A549 (cell line): ENCODE results near the gene HTT-AS. TPM values are rescaled to one million over a fixed set of nuclear protein-coding genes. Genes with fewer than 3 reads are reported as not detected.

Experiments used
- ATAC-seq, 2 experiments: fragments of 200-7000 bp in 1 of 2; fragments of >200 bp in 1 of 2; cut with Nextera tagmentation in 1 of 2; cut with Tn5 transposase in 1 of 2; 3 replicates each; pipeline versions ENCODE4 v1.8.0 to v1.9.1; 2018 to 2020; ENCODE audit warnings: mild to moderate bottlenecking in 1 of 2, moderate library complexity in 1 of 2
- CTCF ChIA-PET: fragments of 300-600 bp; sonication (Branson Sonifier 250); formaldehyde crosslinking; extraction: SDS; loops from one replicate; lab custom pipeline; 2021; ENCODE audit warnings: antibody characterized with exemption, inconsistent platforms; lab: Yijun Ruan, JAX
- POLR2A ChIA-PET: fragments of 350-600 bp; formaldehyde crosslinking; extraction: SDS; loops from one replicate; lab custom pipeline; 2021; ENCODE audit warnings: antibody characterized with exemption, inconsistent platforms; lab: Yijun Ruan, JAX
- DNase-seq, 2 experiments: peaks; one replicate each; pipeline versions ENCODE4 v3.0.0 to v3.0.0-alpha.2; 2011 to 2016; ENCODE audit warnings: low read depth in 1 of 2, low spot score in 1 of 2
- FAIRE-seq: peaks from 2 replicates; lab custom pipeline; 2011; peaks lifted over from hg19 to GRCh38; lab: Jason Lieb, UNC
- H3K27ac ChIP-seq, 2 experiments: fragments of >200 bp; sonication (Bioruptor Twin); formaldehyde crosslinking; 3 replicates each; pipeline ENCODE4 v1.5.1; 2016 to 2017
- H3K4me1 ChIP-seq: fragments of >200 bp; sonication (Bioruptor Twin); formaldehyde crosslinking; 3 replicates; pipeline ENCODE4 v1.6.1; 2016
- H3K4me2 ChIP-seq: fragments of >200 bp; sonication (Bioruptor Twin); formaldehyde crosslinking; 3 replicates; pipeline ENCODE4 v1.6.1; 2016
- H3K4me3 ChIP-seq: fragments of >200 bp; sonication (Bioruptor Twin); formaldehyde crosslinking; 3 replicates; pipeline ENCODE4 v1.5.1; 2016
- H3K9me3 ChIP-seq: fragments of >200 bp; sonication (Bioruptor Twin); formaldehyde crosslinking; 3 replicates; pipeline ENCODE4 v1.6.1; 2016
- BHLHE40 ChIP-seq: IDR thresholded peaks from 2 replicates; pipeline ENCODE4 v1.6.1; 2012; ENCODE audit warnings: low read depth, low read length, inconsistent platforms
- EHF ChIP-seq: fragments of 250-450 bp; sonication (Bioruptor Pico); IDR thresholded peaks from 2 replicates; pipeline ENCODE4 v1.5.0; 2020; ENCODE audit warnings: mild to moderate bottlenecking
- FOSB ChIP-seq: fragments of 250-450 bp; sonication (Bioruptor Pico); IDR thresholded peaks from 2 replicates; pipeline ENCODE4 v1.5.0; 2020; ENCODE audit warnings: mild to moderate bottlenecking, moderate library complexity
- FOSL2 ChIP-seq, 2 experiments: fragments of 450-650 bp in 1 of 2; fragments of >200 bp in 1 of 2; sonication (Bioruptor Twin) in 1 of 2; formaldehyde crosslinking; IDR thresholded peaks; 2 replicates each; pipeline versions ENCODE4 v1.5.0 to v1.6.1; 2016 to 2020; ENCODE audit warnings: mild to moderate bottlenecking in 1 of 2, moderate library complexity in 1 of 2
- FOXS1 ChIP-seq: fragments of 250-450 bp; sonication (Bioruptor Pico); IDR thresholded peaks from 2 replicates; pipeline ENCODE4 v1.5.0; 2020; ENCODE audit warnings: mild to moderate bottlenecking, moderate library complexity
- JUNB ChIP-seq: fragments of >200 bp; sonication (Bioruptor Twin); formaldehyde crosslinking; IDR thresholded peaks from 2 replicates; pipeline ENCODE4 v1.6.1; 2016
- MAFK ChIP-seq: fragments of 450-650 bp; IDR thresholded peaks from 2 replicates; pipeline ENCODE4 v1.6.1; 2014; ENCODE audit not compliant: partially characterized antibody
- RAD21 ChIP-seq, 2 experiments: fragments of >200 bp in 1 of 2; sonication (Bioruptor Twin) in 1 of 2; formaldehyde crosslinking in 1 of 2; IDR thresholded peaks in 1 of 2; conservative IDR thresholded peaks in 1 of 2; 2 replicates in 1 of 2; 3 replicates in 1 of 2; pipeline ENCODE4 v1.6.1; 2012 to 2018; ENCODE audit warnings: inconsistent platforms in 1 of 2
- RARB ChIP-seq: fragments of 250-450 bp; sonication (Bioruptor Pico); IDR thresholded peaks from 2 replicates; pipeline ENCODE4 v1.8.0; 2021; ENCODE audit warnings: mild to moderate bottlenecking, moderate library complexity
- RCOR1 ChIP-seq: fragments of 150-350 bp; IDR thresholded peaks from 2 replicates; pipeline ENCODE4 v1.6.1; 2014; ENCODE audit warnings: antibody characterized with exemption, low read length, low read depth
- RFX5 ChIP-seq: fragments of 450-650 bp; IDR thresholded peaks from 2 replicates; pipeline ENCODE4 v1.7.1; 2014; ENCODE audit warnings: antibody characterized with exemption, mild to moderate bottlenecking, moderate library complexity
- SMC3 ChIP-seq: fragments of >200 bp; sonication (Bioruptor Twin); formaldehyde crosslinking; IDR thresholded peaks from 3 replicates; pipeline ENCODE4 v1.6.1; 2018; ENCODE audit warnings: inconsistent platforms
- ZC3H11A ChIP-seq: fragments of 450-650 bp; IDR thresholded peaks from 2 replicates; pipeline ENCODE4 v1.6.1; 2014; ENCODE audit warnings: antibody characterized with exemption, mild to moderate bottlenecking
- WGBS: methylation state at CpG from one replicate; pipeline ENCODE4 v1.1.6; 2017; ENCODE audit errors: missing lambda C conversion rate; 5-methylcytosine and 5-hydroxymethylcytosine counted together
- polyA plus RNA-seq, 4 experiments: library from polyadenylated mRNA; depleted of rRNA in 3 of 4; stranded (reverse); fragments of >200 nt; fragmentation: RNase III in 1 of 4; extraction: RNeasy Plus Mini Kit Qiagen cat#74134 plus additional on column Dnase treatment in 1 of 4; gene quantifications; 2 replicates in 3 of 4; 3 replicates in 1 of 4; pipeline ENCODE4 v1.2.3, GENCODE V29; 2011 to 2017
- TF ChIP-seq, protein P1 (sequence below): fragments of 150-350 bp; IDR thresholded peaks from 2 replicates; pipeline ENCODE4 v1.6.1; 2014; ENCODE audit warnings: low read depth, mild to moderate bottlenecking, low read length
- TF ChIP-seq, protein P2 (sequence below): fragments of 200-600 bp; sonication (generic); IDR thresholded peaks from 2 replicates; pipeline ENCODE4 v1.6.1; 2016; ENCODE audit warnings: antibody characterized with exemption, mild to moderate bottlenecking, moderate library complexity
- TF ChIP-seq, protein P3 (sequence below): fragments of 450-650 bp; IDR thresholded peaks from 2 replicates; pipeline ENCODE4 v1.6.1; 2014; ENCODE audit warnings: antibody characterized with exemption

The HTT-AS gene
- polyA plus RNA-seq, 2 of the 4 experiments (the other 2 are of a cell fraction) = not detected

DNA sequence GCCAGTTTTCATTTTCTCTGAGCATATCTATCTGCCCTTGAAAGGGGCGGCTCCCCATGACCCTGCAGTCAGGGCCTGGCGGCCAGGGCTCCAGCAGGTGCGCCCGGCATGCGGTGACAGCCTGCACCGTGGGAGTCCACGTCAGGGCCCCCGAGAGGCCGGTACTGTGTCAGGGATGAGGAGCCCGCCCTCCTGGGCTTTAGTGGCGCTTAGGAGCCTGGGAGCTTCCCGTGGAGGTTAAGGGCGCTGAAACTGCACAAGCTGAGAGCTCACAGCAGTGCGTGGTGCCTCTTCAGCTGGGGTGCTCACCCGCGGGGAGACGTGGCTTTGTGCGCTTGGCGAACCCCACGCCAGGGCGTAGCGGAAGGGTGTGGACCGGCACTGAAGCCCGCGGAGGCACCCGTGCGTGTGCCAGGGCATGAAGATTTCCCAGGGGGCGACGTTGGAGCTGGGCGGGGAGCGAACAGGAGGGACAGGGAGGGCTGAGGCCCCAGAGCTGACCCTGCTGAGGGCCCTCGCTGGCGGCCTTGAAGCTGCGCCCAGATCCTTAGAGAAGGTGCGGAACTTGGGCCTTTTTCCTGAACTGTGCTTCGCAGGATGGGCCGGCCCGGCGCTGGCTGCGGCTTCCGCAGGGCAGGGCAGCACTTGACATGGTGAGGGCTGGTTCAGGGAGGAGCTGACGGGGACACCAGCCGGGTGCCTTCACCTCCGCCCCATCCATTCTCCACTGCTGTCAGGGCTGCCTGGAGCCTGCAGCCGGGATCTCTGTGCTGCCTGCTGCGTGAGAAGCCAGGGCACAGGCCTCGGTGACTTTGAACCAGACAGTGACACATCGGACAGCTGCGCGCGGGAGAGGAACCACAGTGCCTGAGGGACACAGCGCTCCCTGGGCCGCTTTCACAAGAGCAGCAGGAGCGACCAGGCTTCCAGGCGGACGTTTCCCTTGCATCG, 32.9 kb downstream of the HTT-AS start:
- POLR2A ChIA-PET = no interaction called here
- no peak overlapping the region for H3K27ac ChIP-seq
- no peak for FAIRE-seq
- DNase-seq = no peak
- TF ChIP-seq RAD21 (conservative IDR thresholded peaks at IDR 0.05 in 1 of 2, IDR thresholded peaks at IDR 0.05 in 1 of 2) = no peak
- TF ChIP-seq ZC3H11A = no peak
- TF ChIP-seq RFX5 = no peak
- TF ChIP-seq FOSB (CRISPR knock-in tag) = no peak
- TF ChIP-seq, protein P1, sequence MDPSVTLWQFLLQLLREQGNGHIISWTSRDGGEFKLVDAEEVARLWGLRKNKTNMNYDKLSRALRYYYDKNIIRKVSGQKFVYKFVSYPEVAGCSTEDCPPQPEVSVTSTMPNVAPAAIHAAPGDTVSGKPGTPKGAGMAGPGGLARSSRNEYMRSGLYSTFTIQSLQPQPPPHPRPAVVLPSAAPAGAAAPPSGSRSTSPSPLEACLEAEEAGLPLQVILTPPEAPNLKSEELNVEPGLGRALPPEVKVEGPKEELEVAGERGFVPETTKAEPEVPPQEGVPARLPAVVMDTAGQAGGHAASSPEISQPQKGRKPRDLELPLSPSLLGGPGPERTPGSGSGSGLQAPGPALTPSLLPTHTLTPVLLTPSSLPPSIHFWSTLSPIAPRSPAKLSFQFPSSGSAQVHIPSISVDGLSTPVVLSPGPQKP = no peak
- no peak for TF ChIP-seq MAFK
- TF ChIP-seq RARB (CRISPR knock-in tag) = no peak
- no peak for TF ChIP-seq JUNB
- no peak for TF ChIP-seq SMC3
- TF ChIP-seq FOSL2 (IDR thresholded peaks at IDR 0.05) = no peak
- TF ChIP-seq FOSL2 (CRISPR knock-in tag; IDR thresholded peaks at IDR 0.05) = no peak
- no peak for TF ChIP-seq BHLHE40
- TF ChIP-seq FOXS1 (CRISPR knock-in tag) = no peak
- TF ChIP-seq, protein P2, sequence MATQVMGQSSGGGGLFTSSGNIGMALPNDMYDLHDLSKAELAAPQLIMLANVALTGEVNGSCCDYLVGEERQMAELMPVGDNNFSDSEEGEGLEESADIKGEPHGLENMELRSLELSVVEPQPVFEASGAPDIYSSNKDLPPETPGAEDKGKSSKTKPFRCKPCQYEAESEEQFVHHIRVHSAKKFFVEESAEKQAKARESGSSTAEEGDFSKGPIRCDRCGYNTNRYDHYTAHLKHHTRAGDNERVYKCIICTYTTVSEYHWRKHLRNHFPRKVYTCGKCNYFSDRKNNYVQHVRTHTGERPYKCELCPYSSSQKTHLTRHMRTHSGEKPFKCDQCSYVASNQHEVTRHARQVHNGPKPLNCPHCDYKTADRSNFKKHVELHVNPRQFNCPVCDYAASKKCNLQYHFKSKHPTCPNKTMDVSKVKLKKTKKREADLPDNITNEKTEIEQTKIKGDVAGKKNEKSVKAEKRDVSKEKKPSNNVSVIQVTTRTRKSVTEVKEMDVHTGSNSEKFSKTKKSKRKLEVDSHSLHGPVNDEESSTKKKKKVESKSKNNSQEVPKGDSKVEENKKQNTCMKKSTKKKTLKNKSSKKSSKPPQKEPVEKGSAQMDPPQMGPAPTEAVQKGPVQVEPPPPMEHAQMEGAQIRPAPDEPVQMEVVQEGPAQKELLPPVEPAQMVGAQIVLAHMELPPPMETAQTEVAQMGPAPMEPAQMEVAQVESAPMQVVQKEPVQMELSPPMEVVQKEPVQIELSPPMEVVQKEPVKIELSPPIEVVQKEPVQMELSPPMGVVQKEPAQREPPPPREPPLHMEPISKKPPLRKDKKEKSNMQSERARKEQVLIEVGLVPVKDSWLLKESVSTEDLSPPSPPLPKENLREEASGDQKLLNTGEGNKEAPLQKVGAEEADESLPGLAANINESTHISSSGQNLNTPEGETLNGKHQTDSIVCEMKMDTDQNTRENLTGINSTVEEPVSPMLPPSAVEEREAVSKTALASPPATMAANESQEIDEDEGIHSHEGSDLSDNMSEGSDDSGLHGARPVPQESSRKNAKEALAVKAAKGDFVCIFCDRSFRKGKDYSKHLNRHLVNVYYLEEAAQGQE = no peak
- TF ChIP-seq EHF (CRISPR knock-in tag) = no peak
- TF ChIP-seq, all 56 proteins: peak for 0
- CTCF ChIA-PET = interaction anchor here (1.0 to 1.4 kb wide), 2 partner anchors 24 to 66 kb away, joined by 3 to 4 read pairs; no protein-coding TSS in a partner anchor
- no peak overlapping the region for H3K4me3 ChIP-seq
- no peaks in the 10 kb centered on the region for H3K4me1 ChIP-seq
- ATAC-seq = no peak
- 86% methylated on average over 8 of the region's 57 CpGs for WGBS
- no peak overlapping the region for H3K4me2 ChIP-seq
- no peaks in the 10 kb centered on the region for H3K9me3 ChIP-seq

DNA sequence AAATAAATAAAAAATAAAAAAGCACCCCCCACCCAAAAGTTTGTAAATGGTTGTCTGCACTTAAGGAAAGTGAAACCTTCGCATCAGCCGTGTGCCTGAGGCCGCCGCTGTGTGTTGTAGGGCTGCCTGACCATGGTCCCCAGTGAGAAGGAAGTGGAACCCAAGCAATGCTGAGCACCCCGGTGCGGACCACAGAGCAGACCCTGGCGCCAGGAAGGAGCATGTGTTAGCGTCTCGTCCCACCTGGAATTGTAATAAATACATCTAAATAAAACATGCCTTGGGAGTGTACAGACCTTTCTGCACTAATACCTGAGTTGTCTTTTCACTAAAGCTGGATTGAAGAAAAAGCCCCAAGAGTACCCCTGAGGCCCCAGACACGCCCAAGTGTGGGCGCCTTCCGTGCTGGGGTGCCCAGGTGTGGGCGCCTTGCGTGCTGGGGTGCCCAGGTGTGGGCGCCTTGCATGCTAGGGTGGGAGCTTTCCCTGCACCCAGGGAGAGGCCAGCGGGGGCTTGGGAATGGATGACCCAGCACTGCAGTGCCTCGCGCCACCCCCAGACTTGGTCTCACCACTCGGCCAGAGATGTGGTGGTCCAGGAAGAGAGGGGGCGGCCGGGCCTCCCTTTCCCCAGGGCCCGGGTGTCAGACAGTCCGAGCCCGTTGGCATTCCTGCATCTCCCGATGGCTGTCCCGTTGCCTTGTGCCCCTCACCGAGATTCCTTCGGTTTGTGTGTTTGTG, 33.7 kb downstream of the HTT-AS start:
- no peak overlapping the region for H3K4me2 ChIP-seq
- no peak overlapping the region for H3K4me3 ChIP-seq
- no peak for DNase-seq
- H3K9me3 ChIP-seq = no peaks in the 10 kb centered on the region
- no peak overlapping the region for H3K27ac ChIP-seq
- no peaks in the 10 kb centered on the region for H3K4me1 ChIP-seq
- WGBS = 80% methylated on average over 16 of the region's 28 CpGs
- TF ChIP-seq SMC3 (no peak), RCOR1 (no peak)
- TF ChIP-seq, protein P3, sequence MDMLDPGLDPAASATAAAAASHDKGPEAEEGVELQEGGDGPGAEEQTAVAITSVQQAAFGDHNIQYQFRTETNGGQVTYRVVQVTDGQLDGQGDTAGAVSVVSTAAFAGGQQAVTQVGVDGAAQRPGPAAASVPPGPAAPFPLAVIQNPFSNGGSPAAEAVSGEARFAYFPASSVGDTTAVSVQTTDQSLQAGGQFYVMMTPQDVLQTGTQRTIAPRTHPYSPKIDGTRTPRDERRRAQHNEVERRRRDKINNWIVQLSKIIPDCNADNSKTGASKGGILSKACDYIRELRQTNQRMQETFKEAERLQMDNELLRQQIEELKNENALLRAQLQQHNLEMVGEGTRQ = no peak
- FAIRE-seq = no peak
- ATAC-seq = no peak
- ChIA-PET CTCF (interaction anchor here (0.6 to 1.0 kb wide), 2 partner anchors 25 to 664 kb away, joined by 3 read pairs; no protein-coding TSS in a partner anchor), POLR2A (no interaction called here)
